RWPE2 (cell line): ENCODE results near the gene FRAT2.
A peak's percentile ranks its signal among the peaks of the same experiment; 100 is the strongest.
"Not testable (repeated sequence)": the region's sequence is repeated elsewhere in the genome, so short reads cannot be mapped to it uniquely, and the experiment has no call there.

Experiments used
- ATAC-seq: fragments of 200-7000 bp; cut with Tn5 transposase; 3 replicates; pipeline ENCODE4 v1.9.1; 2021; ENCODE audit warnings: low read depth
- DNase-seq: peaks from one replicate; pipeline ENCODE4 v3.0.0-alpha.2; 2020; ENCODE audit warnings: low spot score
- H3K27ac ChIP-seq: fragments of 450-650 bp; 2 replicates; pipeline ENCODE4 v1.5.1; 2017; ENCODE audit warnings: mild to moderate bottlenecking; ENCODE audit not compliant: poor library complexity, severe bottlenecking
- H3K27me3 ChIP-seq: fragments of 250-450 bp; sonication (Bioruptor Pico); 2 replicates; pipeline ENCODE4 v1.5.1; 2021; ENCODE audit warnings: mild to moderate bottlenecking, moderate library complexity; ENCODE audit not compliant: insufficient read depth, poor library complexity, severe bottlenecking
- H3K36me3 ChIP-seq: fragments of 250-450 bp; sonication (Bioruptor Pico); 2 replicates; pipeline ENCODE4 v1.5.1; 2020; ENCODE audit warnings: low read depth, mild to moderate bottlenecking, moderate library complexity
- H3K4me1 ChIP-seq: fragments of 250-450 bp; sonication (Bioruptor Pico); 2 replicates; pipeline ENCODE4 v1.5.1; 2021; ENCODE audit warnings: mild to moderate bottlenecking, moderate library complexity; ENCODE audit not compliant: insufficient read depth, poor library complexity, severe bottlenecking
- H3K4me3 ChIP-seq: fragments of 250-450 bp; sonication (Bioruptor Pico); 2 replicates; pipeline ENCODE4 v1.5.1; 2021; ENCODE audit warnings: mild to moderate bottlenecking, moderate library complexity; ENCODE audit not compliant: severe bottlenecking
- H3K9me3 ChIP-seq: fragments of 250-450 bp; sonication (Bioruptor Pico); 2 replicates; pipeline ENCODE4 v1.5.1; 2021; ENCODE audit warnings: mild to moderate bottlenecking, moderate library complexity; ENCODE audit not compliant: severe bottlenecking
- CTCF ChIP-seq: fragments of 450-650 bp; IDR thresholded peaks from one replicate; pipeline ENCODE4 v1.5.1; 2017; ENCODE audit warnings: mild to moderate bottlenecking, moderate library complexity; ENCODE audit not compliant: poor library complexity, severe bottlenecking

FRAT2 gene

GRCh38 chr10:97292097-97292861 is 42.2 kb downstream of the FRAT2 start, which contains the start of gene ARHGAP19:
ARHGAP19 (minus strand) TSS chr10:97292637; CDS start chr10:97292627, 10 bp downstream.
- peak; percentile 42 for TF ChIP-seq CTCF
- ATAC-seq (peak; percentile 95), DNase-seq (peak; percentile 95)
- no peaks in the 10 kb centered on the region for H3K27me3 ChIP-seq
- peaks cover 10% of the 10 kb centered on the region for H3K36me3 ChIP-seq
- no peaks in the 10 kb centered on the region for H3K4me1 ChIP-seq
- H3K27ac ChIP-seq, result peak within 1 kb of the TSS; percentile 87
- H3K4me3 ChIP-seq, result peak within 1 kb of the TSS; percentile 82
- no peaks in the 10 kb centered on the region for H3K9me3 ChIP-seq

GRCh38 chr10:97291357-97292096 is 43.0 kb downstream of the FRAT2 start:
- peak overlapping the region; percentile 82 for H3K4me3 ChIP-seq
- no peak for DNase-seq
- H3K9me3 ChIP-seq, result no peaks in the 10 kb centered on the region
- peaks cover 10% of the 10 kb centered on the region for H3K36me3 ChIP-seq
- peak overlapping the region; percentile 87 for H3K27ac ChIP-seq
- TF ChIP-seq CTCF, result no peak
- no peaks in the 10 kb centered on the region for H3K4me1 ChIP-seq
- no peaks in the 10 kb centered on the region for H3K27me3 ChIP-seq
- peak; percentile 1; the same call in 2 of the 3 replicates for ATAC-seq

- peak overlapping the region; percentile 87 for H3K27ac ChIP-seq
- not testable (repeated sequence) for H3K4me3 ChIP-seq, ATAC-seq
Observed at GRCh38 chr10:97290576-97291356, 43.8 kb downstream of the FRAT2 start.

GRCh38 chr10:97290076-97290475 is 44.5 kb downstream of the FRAT2 start:
- H3K27ac ChIP-seq, DNase-seq, H3K4me3 ChIP-seq: not testable (repeated sequence)

More at GRCh38 chr10:97290576-97291356, 43.8 kb downstream of the FRAT2 start:
- peaks cover 10% of the 10 kb centered on the region for H3K36me3 ChIP-seq
- H3K4me1 ChIP-seq, DNase-seq, H3K27me3 ChIP-seq, H3K9me3 ChIP-seq: not testable (repeated sequence)

More at GRCh38 chr10:97290076-97290475, 44.5 kb downstream of the FRAT2 start:
- not testable (repeated sequence) for H3K4me1 ChIP-seq, H3K27me3 ChIP-seq, ATAC-seq, H3K9me3 ChIP-seq
- peaks cover 10% of the 10 kb centered on the region for H3K36me3 ChIP-seq
